Fibroblast of skin of right quadriceps (primary cell): Measurements from ENCODE around the gene MCU.
"Not testable (repeated sequence)": the region's sequence is repeated elsewhere in the genome, so short reads cannot be mapped to it uniquely, and the experiment has no call there.

Source experiments
- DNase-seq: peaks from one replicate; pipeline ENCODE4 v3.0.0-alpha.2; 2013

The MCU gene

DNA sequence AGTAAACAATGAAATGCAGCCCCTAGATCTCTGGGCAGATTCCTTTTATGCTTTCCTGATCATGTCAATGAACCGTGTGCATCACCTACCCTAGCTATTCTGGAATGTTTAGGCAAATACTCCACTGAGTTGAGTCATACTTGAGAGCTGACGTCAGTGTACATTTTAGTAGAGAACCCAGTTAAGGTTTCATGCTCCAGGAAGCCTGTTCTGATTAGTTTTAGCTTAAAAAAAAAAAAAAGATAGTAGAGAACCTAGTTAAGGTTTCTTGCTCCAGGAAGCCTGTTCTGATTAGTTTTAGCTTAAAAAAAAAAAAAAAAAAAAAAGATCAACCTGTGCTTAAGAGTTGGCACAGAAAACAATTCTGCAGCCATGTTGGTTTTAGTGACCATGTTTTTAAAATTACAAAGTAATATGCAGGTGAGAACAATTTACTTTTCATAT, 3.7 kb upstream of the MCU start:
- peak; percentile 91 for DNase-seq

DNA sequence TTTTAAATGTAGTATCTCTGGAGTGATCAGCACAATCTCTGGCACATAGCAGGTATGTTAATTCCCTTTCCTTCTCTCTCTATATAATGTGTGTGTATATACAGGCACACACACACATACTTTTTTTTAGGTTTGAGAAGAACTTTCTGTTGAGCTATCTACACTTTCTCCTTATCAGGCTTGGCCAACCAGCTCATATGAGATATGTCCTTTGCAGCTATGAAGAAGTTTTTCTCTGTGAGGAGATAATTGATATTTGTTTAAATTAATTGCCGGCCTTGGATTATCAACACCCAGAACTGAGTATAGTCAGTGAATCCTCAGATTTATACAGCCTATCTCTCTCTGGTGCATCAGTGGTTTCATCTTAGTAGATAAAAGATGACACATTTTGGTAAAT, 2.3 kb upstream of the MCU start:
- DNase-seq, result no peak

DNA sequence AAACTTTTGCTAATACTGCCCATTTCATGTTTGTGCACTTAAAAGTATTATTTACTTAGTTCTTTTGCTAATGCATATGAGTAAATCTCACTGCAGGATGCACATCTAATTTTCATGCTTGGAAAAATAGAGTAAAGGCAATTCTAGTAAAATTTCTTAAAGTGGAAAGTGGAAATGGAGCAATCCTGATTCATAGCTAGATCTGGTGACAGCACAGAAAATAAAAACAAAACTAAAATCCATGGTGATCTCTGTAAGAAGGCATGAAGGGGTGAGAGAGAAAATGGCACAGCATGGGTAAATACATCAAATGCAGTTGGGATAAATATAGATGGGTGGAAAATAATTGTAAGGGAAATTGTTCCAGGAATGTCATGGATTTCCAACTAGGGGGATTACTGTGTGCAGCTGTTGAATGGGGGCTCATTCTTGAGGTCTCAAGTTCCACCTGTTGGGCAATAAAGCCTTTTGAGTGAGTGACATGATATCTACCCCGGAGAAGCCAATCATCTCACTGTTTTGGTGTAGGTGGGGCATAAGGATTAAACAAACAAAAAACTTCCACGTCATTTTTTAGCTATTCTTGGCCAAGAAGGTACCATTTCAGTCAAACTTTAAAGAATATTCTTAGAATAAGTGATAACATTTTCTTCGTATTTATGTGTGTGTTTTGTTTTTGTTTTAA, 1.7 kb upstream of the MCU start:
- no peak for DNase-seq

DNA sequence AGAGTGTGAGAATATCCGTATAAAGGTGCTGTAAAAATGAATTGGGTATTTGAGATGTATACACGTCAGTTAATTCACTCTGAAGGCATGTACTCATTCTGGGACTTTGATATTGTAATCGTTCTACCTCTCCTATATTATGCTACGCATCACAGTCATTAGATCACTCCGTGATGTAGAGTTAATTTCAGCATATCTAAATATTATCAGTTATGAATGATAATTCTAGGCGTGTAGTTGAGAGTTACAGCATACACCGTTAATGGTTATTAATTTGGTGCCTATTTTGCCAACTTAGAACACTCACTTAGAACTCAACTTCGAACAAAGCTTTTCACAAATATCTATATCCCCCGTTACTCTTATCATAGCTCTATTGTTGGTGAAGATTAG, 477 bp upstream of the MCU start:
- no peak for DNase-seq

DNA sequence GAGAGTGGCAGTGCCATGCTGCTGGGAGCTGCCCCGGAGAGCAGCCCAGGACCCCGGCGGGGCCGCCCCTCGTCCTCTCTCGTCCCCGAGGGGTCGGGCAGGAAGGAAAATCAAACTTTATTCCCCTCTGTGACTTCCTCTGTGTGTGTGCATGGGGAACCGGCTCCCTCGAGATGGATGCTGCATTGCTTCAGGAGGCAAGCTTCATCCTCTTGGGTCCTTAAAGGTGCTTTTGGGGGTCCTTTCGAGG, 726 bp downstream of the MCU start:
- DNase-seq, result no peak

DNA sequence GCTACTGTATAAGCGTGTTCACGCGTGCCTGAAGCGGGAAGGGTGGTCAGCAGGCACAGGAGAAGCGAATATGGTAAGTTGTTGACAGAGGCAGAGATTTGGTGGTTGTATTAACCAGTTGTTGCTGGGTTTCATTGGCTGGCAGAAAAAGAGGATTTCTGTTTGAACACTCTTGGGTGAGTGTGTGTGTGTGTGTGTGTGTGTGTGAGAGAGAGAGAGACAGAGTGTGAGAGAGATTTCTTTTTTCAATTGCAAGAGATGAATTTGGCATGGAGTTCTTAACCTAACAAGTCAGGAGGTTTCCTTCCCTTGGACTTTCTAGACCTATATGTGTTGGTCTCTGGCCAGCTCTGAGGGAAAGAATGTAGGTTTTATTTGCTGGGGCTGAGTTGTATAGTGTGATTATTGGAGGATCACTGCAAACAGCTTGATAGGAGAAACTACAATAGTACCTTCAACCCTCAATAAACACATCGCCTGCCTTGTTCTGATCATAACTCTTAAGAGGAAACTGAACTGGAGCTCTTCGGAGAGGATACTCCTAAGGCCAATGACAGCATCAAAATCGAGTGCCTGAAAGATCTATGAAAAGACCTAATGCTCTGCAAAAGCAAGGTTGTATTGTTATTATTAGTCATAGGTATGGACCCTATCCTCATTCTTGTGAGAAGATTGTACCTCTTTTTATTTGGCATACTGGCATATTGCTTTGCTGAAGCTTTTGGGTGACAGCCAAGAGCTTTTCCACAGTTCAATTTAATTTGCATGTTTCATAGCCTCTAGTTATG, 1.2 kb downstream of the MCU start:
- peak; percentile 41 for DNase-seq

DNA sequence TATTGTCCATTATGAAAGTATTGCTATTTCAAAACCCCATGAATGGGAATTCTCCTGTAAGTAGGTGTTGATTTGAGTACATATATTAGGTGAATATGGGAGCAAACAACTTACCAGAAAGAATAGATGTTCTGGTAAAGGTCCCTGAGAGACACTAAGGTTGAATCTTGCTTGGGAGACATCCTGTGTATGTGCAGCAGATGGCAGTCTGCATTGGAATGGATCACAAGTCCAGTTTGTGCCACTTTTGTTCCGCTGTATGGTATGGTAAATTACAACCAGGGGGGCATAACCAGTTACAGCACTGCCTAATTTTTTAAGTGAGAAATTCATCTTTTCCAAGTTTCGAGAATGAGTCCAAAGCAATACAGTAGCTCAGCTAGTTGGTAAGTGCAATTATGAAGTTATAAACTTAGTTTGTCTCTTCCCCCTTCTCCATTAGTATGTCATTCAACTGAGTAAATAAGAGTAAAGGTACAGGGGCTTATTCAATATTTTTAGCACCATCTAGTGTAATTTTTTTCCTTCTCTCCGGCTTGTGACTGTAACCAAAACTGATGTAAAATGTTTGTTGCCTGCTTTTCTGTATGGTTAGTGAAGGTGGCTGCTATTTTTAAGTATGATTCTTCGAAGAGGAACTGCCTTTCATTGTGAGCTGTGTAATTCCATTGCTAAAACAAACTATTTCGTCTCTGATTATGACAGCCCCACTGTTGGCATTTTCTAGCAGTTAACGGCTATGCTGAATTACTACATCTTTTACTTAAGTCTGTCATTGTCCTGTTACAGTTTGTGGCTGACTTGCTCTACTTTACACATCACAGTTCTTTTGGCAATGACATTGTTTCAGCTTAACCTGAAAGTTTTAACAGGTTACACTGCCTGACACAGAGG, 2.8 kb downstream of the MCU start:
- DNase-seq, result peak; percentile 52

DNA sequence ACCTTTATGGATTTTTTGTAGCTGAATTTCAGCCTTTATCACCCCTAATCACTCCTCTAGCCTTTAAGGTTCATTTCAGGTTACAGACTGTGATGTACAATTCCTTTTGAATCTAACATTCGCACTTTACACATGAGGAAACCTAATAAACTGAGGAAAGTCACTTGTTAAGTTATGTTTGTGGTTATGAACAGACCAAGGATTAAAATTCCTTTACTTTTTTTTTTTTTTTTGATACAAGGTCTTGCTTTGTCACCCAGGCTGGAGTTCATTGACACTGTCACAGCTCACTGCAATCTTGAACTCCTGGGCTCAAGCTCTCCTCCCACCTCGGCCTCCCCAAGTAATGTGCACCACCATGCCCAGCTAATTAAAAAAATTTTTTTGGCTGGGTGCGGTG, 3.6 kb downstream of the MCU start:
- peak; percentile 12 for DNase-seq

DNA sequence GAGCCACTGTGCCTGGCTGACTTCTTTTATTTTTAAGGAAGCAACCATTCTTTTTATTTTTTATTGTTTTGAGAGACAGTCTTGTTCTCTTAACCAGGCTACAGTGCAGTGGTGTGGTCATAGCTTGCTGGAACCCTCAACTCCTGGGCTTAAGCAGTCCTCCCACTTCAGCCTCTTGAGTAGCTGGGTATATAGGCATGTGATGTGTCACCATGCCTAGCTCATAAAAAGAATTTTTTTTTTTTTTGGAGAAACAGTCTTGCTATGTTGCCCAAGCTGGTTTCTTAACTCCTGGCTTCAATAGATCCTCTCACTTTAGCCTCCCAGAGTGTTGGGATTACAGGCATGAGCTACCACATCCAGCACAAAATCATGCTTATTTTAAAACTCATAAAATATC, 5.8 kb downstream of the MCU start:
- DNase-seq, result peak; percentile 44

DNA sequence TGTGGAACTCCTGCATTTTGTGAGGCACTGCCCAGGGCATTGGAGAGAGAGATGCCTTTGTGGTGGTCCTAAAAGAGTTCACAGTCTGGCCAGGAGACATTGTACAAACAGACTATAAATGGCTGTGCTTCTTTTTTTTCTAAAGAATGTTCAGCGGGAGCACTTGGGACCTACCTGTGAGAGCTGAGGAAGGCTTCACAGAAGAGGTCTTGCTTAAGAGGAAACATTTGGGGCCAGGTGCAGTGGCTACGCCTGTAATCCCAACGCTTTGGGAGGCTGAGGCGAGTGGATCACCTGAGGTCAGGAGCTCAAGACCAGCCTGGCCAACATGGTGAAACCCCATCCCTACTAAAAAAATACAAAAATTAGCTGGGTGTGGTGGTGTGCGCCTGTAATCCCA, 10.5 kb downstream of the MCU start:
- DNase-seq, result not testable (repeated sequence)

DNA sequence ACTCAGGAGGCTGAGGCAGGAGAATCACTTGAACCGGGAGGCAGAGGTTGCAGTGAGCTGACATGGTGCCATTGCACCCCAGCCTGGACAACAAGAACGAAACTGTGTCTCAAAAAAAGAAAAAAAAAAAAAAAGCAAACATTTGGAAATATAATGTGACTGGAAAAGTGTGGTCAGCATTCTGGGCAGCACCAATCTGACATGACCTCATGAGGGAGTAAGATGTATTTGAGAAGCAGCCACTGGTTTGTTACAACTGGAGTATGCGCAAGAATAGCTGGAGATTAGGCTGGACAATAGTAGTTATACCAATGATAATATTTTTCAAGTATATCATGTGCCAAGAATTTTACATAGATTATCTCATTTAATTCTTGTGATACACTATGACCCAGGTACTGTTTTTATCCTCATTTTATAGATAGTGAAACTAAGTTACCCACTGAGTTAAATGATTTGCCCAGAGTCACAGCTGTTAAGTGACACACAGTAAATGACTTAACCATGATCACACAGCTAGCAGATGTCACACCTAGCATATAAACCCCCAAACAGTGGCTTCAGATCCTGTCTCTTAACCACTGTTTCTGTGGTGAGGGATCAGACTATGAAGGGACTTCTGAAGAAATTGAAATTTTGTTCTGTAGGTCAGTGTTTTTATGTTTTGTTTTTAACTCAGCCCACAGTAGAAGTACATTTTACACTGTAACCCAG, 11.1 kb downstream of the MCU start:
- peak; percentile 39 for DNase-seq

DNA sequence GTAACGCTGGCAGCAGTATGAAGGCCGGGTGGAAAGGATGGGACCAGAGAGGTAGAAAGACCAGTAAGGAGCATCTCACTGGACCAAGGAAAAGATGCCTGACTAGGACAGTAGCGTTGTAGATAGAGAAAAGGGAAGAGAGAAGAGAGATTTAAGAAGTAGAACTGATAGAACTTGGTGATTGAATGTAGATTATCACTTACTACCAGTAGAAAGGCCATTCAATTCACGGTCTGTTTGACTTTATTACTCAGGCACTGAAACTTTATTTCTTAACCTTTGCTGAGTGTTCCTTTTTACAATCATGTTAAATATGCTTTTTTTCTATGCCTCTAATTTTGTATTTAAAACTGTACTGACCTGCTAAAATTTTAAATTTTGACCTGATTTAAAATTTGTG, 12.2 kb downstream of the MCU start:
- no peak for DNase-seq

DNA sequence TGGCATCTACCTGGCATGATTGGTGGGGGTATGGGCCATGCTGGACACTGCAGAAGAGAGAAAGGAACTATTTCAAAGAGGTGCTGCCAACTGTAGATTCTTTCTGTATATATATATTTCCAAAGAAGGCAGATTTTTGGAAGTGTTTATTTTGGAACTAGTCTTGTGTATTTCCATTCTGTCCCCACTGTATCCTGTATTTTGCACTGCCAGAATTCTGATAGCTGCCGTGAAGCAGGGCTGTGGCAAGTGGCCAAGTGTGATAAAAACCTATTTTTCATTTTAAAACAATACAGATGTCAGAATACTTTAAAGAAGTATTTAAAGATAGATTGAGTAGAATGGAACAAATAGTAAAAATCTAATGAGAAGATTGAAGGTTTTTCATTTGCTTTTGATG, 17.1 kb downstream of the MCU start:
- DNase-seq, result peak; percentile 58

DNA sequence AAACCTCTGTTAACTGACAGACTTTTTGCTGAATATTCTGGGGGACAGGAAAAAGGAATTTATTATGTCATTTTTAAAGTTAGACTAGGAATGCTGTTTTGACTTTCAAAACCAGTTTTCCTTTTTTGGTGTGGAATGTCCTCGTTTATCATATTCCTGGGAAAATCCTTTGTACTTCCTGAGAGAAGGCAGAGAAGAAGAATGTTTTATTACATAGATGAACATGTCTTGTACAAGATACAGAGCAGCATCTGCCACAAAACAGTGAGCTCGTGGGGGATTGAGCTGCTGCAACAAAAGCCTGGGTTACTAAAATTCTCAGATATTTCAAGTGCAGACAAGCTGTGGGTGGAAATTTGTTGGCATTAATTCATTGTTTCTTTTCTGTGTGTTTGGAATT, 20.2 kb downstream of the MCU start:
- peak; percentile 88 for DNase-seq

DNA sequence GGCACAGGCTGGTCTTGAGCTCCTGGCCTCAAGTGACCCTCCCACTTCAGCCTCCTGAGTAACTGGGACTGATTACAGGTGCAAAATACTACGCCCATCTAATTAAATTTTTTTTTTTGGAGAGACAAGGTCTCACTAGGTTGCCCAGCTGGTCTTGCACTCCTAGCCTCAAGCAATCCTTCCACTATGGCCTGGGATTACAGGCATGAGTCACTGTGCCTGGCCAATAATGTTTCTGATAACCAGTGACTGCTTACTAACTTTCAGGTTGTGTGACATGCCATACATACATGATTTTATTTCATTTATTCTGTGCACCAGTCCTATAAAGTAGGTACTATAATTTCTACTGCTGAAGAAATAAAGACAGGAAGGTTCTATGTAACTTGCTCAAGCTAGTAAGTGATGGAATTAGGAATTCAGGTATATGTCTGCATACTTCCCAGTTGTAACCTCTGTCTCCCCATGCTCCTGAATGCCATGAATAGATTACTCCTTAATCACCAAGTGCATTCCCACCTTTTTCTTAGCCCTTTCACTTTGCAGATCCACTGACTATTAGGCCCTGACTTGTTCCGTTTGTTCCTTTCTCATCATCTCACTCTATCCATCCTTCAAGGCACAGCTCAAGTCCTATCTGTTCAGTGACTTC, 28.1 kb downstream of the MCU start:
- DNase-seq, result no peak

DNA sequence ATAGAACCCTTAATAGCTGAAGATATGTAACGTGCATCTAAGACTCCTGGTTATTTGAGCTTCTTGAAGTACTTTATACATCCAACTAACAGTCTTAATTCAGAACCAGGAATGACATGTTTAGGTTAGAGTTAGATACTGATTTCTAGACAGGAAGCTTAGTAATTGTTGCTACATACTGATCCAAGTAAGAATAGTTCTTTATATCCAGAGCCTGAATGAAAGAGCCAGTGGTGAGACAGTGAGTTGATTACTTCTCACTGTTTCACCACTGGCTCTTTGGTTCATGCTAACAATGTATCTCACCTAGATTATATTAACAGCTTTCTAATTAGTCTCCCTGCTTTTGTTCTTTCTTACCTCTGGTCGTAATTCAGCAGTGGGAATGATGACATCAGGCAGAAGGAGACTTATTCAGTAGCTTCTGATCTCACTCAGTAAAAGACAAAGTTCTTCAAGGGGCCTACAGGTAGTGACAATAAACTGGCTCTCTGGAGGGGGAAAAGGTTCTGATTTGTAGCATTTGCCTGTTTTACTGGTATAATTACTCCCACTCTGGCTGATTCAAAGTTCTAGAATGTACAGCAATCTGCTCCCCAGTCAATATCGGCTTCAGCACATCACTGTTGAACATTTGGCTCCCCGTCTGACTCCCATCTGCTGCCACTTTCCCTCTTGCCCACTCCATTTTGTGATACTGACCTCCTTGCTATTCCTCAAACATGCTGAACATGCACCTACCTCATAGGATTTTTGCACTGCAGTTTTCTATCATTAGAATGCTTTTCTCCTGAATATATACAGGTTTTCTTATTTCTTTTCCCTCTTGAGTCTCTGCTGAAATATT, 29.1 kb downstream of the MCU start:
- DNase-seq, result peak; percentile 14

DNA sequence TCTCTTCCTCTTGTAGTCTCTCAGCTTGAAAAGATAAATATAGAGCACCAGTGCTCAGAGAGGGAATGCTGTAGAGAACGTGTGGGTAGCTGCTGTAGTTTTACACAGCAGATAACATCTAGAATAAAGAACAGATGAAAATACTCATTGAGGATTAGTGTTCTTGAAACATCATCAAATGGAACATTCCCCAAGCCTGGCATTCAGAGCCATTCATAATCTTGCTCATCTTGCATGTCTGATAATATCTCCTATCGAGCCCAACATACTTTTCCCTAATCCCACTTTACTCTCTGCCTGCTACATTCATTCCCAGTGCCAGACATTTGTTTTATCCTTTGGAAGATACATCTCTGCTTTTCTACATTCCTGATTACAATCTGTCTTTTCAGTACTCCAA, 35.2 kb downstream of the MCU start:
- DNase-seq, result peak; percentile 74

DNA sequence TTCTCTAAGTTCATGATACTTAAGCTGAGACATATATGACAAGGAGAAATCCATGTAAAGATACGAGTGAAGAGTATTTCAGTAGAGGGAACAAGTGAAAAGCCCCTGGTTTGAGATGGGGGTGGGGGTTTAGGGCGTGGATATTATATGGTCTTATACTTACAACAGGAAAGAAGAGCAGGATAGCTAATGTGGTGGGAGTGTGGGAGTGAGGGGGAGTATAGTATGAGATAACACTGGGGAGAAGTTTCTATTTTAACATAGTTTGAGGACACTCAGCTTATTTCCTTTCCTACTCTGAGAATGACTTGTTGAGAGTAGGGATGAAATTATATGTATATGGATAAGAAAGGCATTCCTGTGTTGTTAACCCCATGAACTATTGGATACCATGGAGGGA, 36.5 kb downstream of the MCU start:
- no peak for DNase-seq

DNA sequence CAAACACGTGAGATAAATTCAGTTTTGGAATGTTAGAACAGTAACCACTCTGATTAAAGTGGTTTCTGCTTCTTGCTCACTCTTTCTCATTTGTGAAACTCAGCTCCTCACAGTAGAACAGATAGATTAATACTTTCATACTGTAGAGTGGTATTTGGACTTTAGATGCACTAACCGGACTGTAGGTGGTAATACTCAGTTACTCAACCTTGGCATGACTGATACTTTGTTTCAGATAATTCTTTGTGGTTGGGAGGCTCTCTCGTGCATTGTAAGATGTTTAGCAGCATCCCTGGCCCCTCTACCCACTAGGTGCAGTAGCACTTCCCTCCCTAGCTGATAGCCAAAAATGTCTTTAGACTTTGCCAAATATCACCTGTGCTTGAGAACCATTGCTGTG, 37.6 kb downstream of the MCU start:
- DNase-seq, result peak; percentile 22

DNA sequence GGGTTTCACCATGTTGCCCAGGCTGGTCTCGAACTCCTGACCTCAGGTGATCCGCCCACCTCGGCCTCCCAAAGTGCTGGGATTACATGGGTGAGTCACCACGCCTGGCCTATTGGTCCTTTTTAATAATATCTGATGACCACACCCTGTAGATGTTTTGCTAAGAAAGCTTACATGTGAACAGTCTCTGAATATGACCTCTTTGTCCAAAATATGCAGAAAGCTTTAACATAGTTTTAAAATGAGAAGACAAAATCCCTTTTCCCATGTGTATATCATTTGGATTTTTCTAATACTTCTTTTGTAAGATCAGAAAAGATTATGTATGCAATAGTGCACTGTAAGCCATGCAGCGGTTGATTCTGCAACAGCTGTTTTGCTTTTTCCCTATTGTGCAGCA, 38.5 kb downstream of the MCU start:
- DNase-seq, result peak; percentile 80

DNA sequence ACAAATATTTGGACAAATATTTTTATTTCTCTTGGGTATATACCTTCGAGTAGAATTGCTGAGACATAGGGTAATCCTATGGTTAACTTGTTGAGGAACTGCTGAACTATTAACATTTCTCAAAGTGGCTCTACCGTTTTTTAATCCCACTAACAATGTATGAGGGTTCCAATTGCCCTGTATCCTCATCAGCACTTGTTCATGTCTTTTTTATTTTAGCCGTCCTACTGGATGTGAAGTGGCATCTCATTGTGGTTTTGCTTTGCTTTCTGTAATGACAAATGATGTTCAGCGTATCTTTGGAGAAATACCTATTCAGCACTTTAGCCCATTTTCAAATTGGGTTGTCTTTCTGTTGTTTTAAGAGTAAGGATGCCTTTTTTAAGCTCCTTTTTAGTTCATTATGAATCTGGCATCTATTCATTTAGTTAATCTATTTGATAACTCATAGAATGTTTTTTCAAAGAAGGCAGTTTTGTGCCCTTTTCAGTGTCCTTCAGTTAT, 40.0 kb downstream of the MCU start:
- DNase-seq, result no peak

DNA sequence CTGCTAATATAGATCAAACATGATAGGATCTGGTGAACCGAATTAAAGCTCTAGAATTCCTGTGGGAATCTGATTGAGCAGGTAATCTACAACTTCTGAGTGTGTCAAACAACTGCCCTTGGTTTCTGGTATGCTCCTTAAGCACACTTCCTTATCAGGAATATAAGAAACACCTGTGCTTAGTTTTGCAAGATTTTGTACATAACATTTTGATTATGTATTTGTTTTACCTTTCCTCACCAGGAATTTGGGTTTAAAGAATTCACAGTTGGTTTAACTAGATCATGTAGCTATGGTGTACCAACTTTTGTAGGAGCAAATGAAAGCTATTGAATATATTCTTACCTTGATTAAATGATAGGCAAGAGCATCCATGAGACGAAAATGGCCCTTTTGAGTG, 40.6 kb downstream of the MCU start:
- no peak for DNase-seq
